Astrocyte (in vitro differentiated cells and primary cell): ENCODE results near the gene RCL1. TPM values are rescaled to one million over a fixed set of nuclear protein-coding genes. Genes with fewer than 3 reads are reported as not detected.

Experiments used
- DNase-seq: peaks from one replicate; pipeline ENCODE4 v3.0.0-alpha.2; 2010; ENCODE audit warnings: low read depth
- FAIRE-seq: peaks from 2 replicates; lab custom pipeline; 2011; peaks lifted over from hg19 to GRCh38; lab: Jason Lieb, UNC
- H2AFZ ChIP-seq: 2 replicates; pipeline ENCODE4 v1.6.0; 2012; ENCODE audit warnings: low read depth, low read length, inconsistent platforms
- H3K27ac ChIP-seq: 2 replicates; pipeline ENCODE4 v1.5.1; 2011; ENCODE audit warnings: low read depth, low read length, inconsistent platforms
- H3K27me3 ChIP-seq: 2 replicates; pipeline ENCODE4 v1.6.0; 2011; ENCODE audit warnings: low read length, inconsistent platforms; ENCODE audit not compliant: insufficient read depth
- H3K36me3 ChIP-seq: 2 replicates; pipeline ENCODE4 v1.5.1; 2011; ENCODE audit warnings: low read length, inconsistent platforms; ENCODE audit not compliant: insufficient read depth
- H3K4me1 ChIP-seq: 2 replicates; pipeline ENCODE4 v1.5.1; 2011; ENCODE audit warnings: low read length, inconsistent platforms; ENCODE audit not compliant: insufficient read depth
- H3K4me2 ChIP-seq: 2 replicates; pipeline ENCODE4 v1.6.0; 2012; ENCODE audit warnings: low read length, inconsistent platforms
- H3K4me3 ChIP-seq: 2 replicates; pipeline ENCODE4 v1.5.1; 2011; ENCODE audit warnings: low read depth, mild to moderate bottlenecking, low read length, inconsistent platforms; ENCODE audit not compliant: insufficient read depth
- H3K79me2 ChIP-seq: 2 replicates; pipeline ENCODE4 v1.6.0; 2012; ENCODE audit warnings: mild to moderate bottlenecking, low read length, inconsistent platforms; ENCODE audit not compliant: insufficient read depth
- H3K9ac ChIP-seq: 2 replicates; pipeline ENCODE4 v1.6.0; 2012; ENCODE audit warnings: mild to moderate bottlenecking, low read length, inconsistent platforms
- H3K9me3 ChIP-seq: 2 replicates; pipeline ENCODE4 v1.5.1; 2012; ENCODE audit warnings: low read depth, mild to moderate bottlenecking, low read length, inconsistent platforms; ENCODE audit not compliant: insufficient read depth
- H4K20me1 ChIP-seq: 2 replicates; pipeline ENCODE4 v1.6.0; 2012; ENCODE audit warnings: low read length, inconsistent platforms; ENCODE audit not compliant: insufficient read depth
- H3K27ac Mint-ChIP-seq: one replicate; pipeline ENCODE4 v1.8.0; 2021; ENCODE audit warnings: mild to moderate bottlenecking, mixed read lengths; ENCODE audit not compliant: unreplicated experiment
- H3K27me3 Mint-ChIP-seq: one replicate; pipeline ENCODE4 v1.8.0; 2021; ENCODE audit warnings: low read depth, mixed read lengths; ENCODE audit not compliant: unreplicated experiment
- H3K36me3 Mint-ChIP-seq: one replicate; pipeline ENCODE4 v1.8.0; 2021; ENCODE audit warnings: low read depth, mixed read lengths; ENCODE audit not compliant: unreplicated experiment
- H3K4me1 Mint-ChIP-seq: one replicate; pipeline ENCODE4 v1.8.0; 2021; ENCODE audit warnings: low read depth, mixed read lengths; ENCODE audit not compliant: unreplicated experiment
- H3K4me3 Mint-ChIP-seq: one replicate; pipeline ENCODE4 v1.8.0; 2021; ENCODE audit warnings: mild to moderate bottlenecking, moderate library complexity, mixed read lengths; ENCODE audit not compliant: unreplicated experiment
- H3K9me3 Mint-ChIP-seq: one replicate; pipeline ENCODE4 v1.8.0; 2021; ENCODE audit warnings: mild to moderate bottlenecking, mixed read lengths; ENCODE audit not compliant: unreplicated experiment
- CTCF ChIP-seq: IDR thresholded peaks from 2 replicates; pipeline ENCODE4 v1.5.1; 2011; ENCODE audit warnings: low read depth, mild to moderate bottlenecking, inconsistent platforms, low read length, moderate library complexity; ENCODE audit not compliant: insufficient read depth
- EZH2 ChIP-seq: IDR thresholded peaks from 2 replicates; pipeline ENCODE4 v1.6.1; 2012; ENCODE audit warnings: mild to moderate bottlenecking, low read length, inconsistent platforms; ENCODE audit not compliant: insufficient read depth
- total RNA-seq: library from RNA; stranded (reverse); gene quantifications from 2 replicates; pipeline ENCODE4 v1.2.1, GENCODE V29; 2021

RCL1 gene
- total RNA-seq, 1 donor from 2014 or later, result 22.3 TPM

DNA sequence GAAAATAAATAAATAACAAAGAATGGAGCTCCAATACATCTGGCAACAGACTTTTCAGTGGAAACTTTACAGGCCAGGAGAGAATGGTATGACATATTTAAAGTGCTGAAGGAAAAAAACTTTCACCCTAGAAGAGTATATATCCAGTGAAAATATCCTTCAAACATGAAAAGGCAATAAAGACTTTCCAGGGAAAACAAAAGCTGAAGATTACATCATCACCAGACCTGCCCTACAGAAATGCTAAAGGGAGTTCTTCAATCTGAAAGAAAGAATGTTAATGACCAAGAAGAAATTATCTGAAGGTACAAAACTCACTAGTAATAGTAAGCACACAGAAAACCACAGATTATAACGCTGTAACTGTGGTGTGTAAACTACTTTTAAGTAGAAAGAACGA lies 8.3 kb upstream of the RCL1 start:
- no peak for TF ChIP-seq EZH2
- TF ChIP-seq CTCF, result no peak
- H3K27me3 Mint-ChIP-seq, result no peaks in the 10 kb centered on the region
- peaks cover 5% of the 10 kb centered on the region for H3K36me3 Mint-ChIP-seq
- Histone ChIP-seq H3K4me1 (no peaks in the 10 kb centered on the region), H3K27me3 (no peaks in the 10 kb centered on the region), H4K20me1 (no peaks in the 10 kb centered on the region), H3K9me3 (no peaks in the 10 kb centered on the region), H3K79me2 (no peaks in the 10 kb centered on the region), H2AFZ (no peak overlapping the region), H3K9ac (no peak overlapping the region), H3K36me3 (no peaks in the 10 kb centered on the region), H3K27ac (no peak overlapping the region), H3K4me2 (no peak overlapping the region), H3K4me3 (no peak overlapping the region)
- no peak overlapping the region for H3K27ac Mint-ChIP-seq
- H3K4me1 Mint-ChIP-seq, result peaks cover 4% of the 10 kb centered on the region
- H3K4me3 Mint-ChIP-seq, result no peak overlapping the region
- DNase-seq (no peak), FAIRE-seq (no peak)
- H3K9me3 Mint-ChIP-seq, result no peaks in the 10 kb centered on the region

DNA sequence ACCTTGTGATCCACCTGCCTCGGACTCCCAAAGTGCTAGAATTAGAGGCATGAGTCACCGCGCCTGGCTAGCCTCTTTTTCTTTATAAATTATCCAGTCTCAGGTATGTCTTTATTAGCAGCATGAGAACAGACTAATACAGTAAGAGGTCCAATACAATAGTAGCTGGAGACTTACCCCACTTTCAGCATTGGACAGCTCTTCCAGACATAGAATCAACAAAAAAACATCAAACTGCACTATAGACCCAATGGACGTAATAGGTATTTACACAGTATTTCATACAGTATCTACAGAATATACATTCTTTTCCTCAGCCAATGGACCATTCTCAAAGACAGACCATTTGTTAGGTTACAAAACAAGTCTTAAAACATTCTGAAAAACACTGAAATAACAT lies 6.1 kb upstream of the RCL1 start:
- FAIRE-seq (no peak), DNase-seq (no peak)
- H3K4me1 Mint-ChIP-seq, result peaks cover 4% of the 10 kb centered on the region
- H3K27me3 ChIP-seq, result peaks cover 5% of the 10 kb centered on the region
- peaks cover 2% of the 10 kb centered on the region for H3K9me3 Mint-ChIP-seq
- H3K4me2 ChIP-seq, result no peak overlapping the region
- H3K27me3 Mint-ChIP-seq, result no peaks in the 10 kb centered on the region
- TF ChIP-seq CTCF, result no peak
- TF ChIP-seq EZH2, result no peak
- no peak overlapping the region for H3K9ac ChIP-seq
- no peak overlapping the region for H3K4me3 ChIP-seq
- H4K20me1 ChIP-seq, result no peaks in the 10 kb centered on the region
- no peak overlapping the region for H3K4me3 Mint-ChIP-seq
- H3K79me2 ChIP-seq, result no peaks in the 10 kb centered on the region
- H2AFZ ChIP-seq, result no peak overlapping the region
- H3K27ac Mint-ChIP-seq, result no peak overlapping the region
- no peaks in the 10 kb centered on the region for H3K4me1 ChIP-seq
- H3K36me3 Mint-ChIP-seq, result peaks cover 3% of the 10 kb centered on the region
- H3K36me3 ChIP-seq, result no peaks in the 10 kb centered on the region
- no peak overlapping the region for H3K27ac ChIP-seq
- no peaks in the 10 kb centered on the region for H3K9me3 ChIP-seq

GRCh38 chr9:4787876-4788275 lies 4.9 kb upstream of the RCL1 start:
- Histone ChIP-seq H2AFZ (no peak overlapping the region), H3K4me1 (peaks cover 6% of the 10 kb centered on the region), H3K36me3 (no peaks in the 10 kb centered on the region), H3K79me2 (no peaks in the 10 kb centered on the region), H3K4me3 (no peak overlapping the region), H4K20me1 (no peaks in the 10 kb centered on the region), H3K4me2 (no peak overlapping the region), H3K27me3 (peaks cover 5% of the 10 kb centered on the region), H3K27ac (no peak overlapping the region), H3K9me3 (no peaks in the 10 kb centered on the region), H3K9ac (no peak overlapping the region)
- H3K27ac Mint-ChIP-seq, result peak overlapping the region; percentile 8
- no peak for FAIRE-seq
- H3K4me3 Mint-ChIP-seq, result no peak overlapping the region
- no peak for DNase-seq
- peaks cover 4% of the 10 kb centered on the region for H3K9me3 Mint-ChIP-seq
- TF ChIP-seq EZH2, result no peak
- TF ChIP-seq CTCF, result no peak
- H3K27me3 Mint-ChIP-seq, result no peaks in the 10 kb centered on the region
- H3K4me1 Mint-ChIP-seq, result peaks cover 7% of the 10 kb centered on the region
- no peaks in the 10 kb centered on the region for H3K36me3 Mint-ChIP-seq
